HG03354 (cell line): ENCODE results near the gene CNTN1.

Experiments
- ATAC-seq: cut with Tn5 transposase; IDR thresholded peaks from one replicate; pipeline ENCODE4 v1.9.1; 2021; ENCODE audit warnings: mild to moderate bottlenecking; ENCODE audit not compliant: unreplicated experiment, poor library complexity, severe bottlenecking

Gene CNTN1

GRCh38 chr12:40829738-40830144, 137.5 kb downstream of the CNTN1 start:
- ATAC-seq, result no peak

DNA sequence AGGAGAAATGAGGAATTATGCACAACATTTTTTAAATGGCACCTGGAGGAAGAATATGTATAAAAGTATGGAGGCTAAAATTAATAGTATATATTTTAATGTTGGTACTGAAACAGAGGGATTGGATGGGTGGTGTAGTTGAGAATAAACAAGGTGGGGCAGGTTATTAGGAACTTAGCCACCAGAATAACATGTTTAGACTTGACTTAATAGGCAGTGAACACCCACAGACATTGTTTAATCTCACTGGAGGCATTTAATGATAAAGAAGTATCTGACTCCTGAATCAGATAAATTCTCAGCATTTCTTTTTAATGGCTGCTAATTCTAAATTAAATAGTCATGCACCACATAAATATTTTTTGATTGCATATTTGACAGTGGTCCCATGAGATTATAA, 139.7 kb downstream of the CNTN1 start:
- ATAC-seq, result no peak

DNA sequence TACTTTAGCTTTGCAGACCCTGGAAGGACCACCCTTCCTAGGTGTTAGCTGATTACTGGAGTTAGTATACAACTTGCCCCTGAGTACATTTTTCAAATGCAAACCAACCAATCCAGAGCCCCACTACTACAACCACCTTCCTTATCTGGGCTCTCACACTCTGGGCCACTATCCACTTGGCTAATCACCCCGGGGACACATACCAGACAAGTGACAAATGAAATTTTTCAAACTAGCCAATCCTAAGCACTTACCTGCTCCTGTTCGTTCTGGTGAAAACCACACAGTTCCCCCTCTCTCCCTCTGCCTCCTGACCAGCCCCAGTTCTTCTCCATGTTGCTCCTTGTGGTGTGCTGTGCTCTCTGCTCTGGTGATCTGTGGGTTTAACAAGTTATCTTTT, 140.4 kb downstream of the CNTN1 start:
- ATAC-seq, result no peak

GRCh38 chr12:40833818-40834217, 141.6 kb downstream of the CNTN1 start:
- ATAC-seq, result no peak

DNA sequence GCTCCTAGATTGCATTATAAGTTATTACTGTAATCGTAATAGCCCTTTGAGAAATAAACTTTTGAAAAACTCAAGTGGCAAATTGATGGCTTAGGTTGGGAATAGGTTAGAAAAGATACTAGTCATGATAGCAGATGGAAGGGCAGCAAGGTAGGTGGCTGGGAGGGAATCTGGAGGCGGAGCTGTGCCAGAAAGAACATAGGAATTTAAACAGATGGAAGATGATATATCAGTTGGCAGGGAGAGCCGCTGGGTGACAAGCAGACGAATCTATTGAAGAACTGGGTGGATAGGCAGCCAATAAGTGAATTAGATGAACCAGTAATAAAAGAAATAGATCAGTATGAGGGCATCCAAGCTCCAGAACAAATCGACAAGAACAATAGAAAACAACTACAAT, 142.1 kb downstream of the CNTN1 start:
- no peak for ATAC-seq

DNA sequence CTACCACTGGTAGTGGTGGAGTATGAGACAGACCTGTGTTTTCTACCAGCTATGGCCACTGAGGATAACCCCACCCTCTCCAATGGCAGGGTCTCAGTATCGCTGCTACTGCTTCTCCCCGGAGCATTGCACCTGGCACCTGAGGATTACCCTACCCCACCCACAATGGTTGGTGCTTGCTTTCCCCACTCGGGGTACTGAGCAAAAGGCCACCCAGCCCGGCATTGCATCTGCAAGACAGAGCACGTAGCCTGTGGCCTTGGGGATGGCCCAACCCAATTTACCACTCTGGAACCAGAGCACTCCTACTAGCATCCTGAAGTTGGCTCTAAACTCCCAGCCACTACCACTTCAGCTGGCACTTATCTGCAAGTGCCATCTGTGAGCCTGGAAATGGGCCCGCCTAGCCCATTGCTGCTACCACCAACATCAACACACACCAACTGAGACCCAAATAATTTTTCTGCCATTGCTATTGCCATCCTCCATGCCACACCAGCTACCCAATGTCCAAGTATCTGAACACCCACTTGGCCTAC, 145.7 kb downstream of the CNTN1 start:
- no peak for ATAC-seq

DNA sequence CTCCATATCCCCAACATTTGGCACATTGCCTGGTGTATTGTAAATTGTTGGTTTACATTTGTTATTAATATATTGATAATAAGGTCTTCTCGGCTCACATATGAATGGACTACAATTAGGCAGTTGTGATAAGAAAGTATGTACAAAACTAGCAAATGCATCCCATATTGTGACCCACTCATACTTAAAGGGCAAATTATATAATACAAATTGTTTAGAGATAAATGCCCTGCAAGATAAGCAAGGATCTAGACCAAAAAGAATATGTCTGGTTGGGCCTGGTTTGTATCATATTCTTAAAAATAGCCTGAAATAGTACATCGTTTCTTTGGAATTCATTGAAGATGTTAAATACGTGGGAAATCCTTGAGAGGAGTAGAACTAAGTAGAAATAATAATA, 151.3 kb downstream of the CNTN1 start:
- ATAC-seq, result no peak

DNA sequence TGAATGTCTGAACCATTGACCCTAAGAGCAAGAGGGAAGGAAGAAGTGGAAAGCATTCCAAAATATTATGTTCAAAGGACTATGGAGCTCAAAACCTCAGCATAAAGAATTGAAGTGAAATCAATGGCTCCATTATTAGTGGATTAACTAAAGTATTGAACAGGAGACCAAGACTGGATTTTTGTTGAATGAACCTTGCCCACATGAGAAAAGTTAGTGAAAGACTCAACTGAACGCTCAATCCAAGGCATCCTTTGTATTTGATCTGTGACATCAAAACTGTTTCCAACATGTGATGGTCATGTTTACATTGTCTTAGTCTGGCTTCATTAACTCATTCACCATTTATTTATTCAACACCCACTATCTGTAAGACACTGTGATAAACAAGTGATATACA, 161.0 kb downstream of the CNTN1 start:
- no peak for ATAC-seq

DNA sequence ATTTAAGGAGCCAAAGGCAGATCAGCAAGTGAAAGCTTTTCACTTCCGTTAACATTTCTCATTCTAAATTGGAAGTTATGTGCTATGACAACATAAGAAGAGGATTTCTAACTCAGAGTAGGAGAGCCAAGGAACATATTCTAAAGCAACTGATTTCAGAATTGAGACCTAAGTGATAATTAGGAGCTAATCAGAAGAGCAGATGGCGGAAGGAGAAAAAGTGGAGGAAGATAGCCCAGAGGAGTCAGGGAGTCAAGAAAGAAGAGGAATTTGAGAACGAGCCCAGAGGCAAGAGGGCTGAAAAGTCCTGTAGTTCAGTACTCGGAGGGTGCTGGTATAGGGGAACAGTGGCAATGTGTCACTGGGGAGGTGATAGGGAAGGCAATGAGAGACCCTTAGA, 162.4 kb downstream of the CNTN1 start:
- ATAC-seq, result no peak

GRCh38 chr12:40864891-40865290, 172.7 kb downstream of the CNTN1 start:
- no peak for ATAC-seq

- no peak for ATAC-seq
Measured at GRCh38 chr12:40870981-40871380, 178.7 kb downstream of the CNTN1 start.

- no peak for ATAC-seq
Measured at GRCh38 chr12:40874868-40875267, 182.6 kb downstream of the CNTN1 start.

DNA sequence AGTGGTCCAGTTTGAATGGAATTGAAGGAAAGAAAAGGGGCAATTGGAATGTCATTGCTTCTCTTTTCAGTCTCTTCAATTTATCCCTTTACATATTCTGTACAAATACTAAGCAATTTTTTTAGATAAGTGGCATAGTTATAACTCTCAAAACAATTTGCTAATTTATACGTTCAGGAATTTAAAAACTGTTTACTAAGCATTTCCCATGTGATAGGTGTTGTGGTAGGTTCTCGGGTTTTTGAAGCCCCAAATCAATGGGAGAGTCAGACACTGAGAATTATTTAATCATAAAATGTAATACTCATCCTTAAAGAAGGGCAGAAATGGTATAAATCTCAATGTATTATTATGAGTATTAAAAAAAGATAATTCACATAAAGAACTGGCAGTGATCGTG, 197.1 kb downstream of the CNTN1 start:
- no peak for ATAC-seq

- ATAC-seq, result no peak
Measured at GRCh38 chr12:40892528-40892927, 200.3 kb downstream of the CNTN1 start.

- no peak for ATAC-seq
Measured at GRCh38 chr12:40898505-40898904, 206.3 kb downstream of the CNTN1 start.

DNA sequence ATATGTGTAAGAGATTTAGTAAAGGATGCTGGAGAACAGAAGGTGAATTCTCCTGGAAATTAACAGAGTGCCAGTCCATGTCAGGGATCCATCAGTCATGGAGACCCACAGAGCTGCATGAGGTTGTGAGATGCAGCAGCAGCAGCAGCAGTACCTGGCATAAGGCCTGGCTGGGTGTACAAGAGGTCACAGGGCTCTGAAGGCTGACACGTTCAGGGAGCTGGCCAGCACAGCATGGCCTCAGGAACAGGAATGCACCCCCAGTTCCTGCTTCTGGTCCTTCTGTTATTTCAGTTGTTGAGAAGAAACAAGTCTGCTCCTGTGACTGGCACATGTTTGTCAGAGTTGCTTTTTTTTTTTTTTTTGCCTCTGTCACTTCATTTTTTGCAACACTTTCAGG, 210.8 kb downstream of the CNTN1 start:
- ATAC-seq, result no peak

DNA sequence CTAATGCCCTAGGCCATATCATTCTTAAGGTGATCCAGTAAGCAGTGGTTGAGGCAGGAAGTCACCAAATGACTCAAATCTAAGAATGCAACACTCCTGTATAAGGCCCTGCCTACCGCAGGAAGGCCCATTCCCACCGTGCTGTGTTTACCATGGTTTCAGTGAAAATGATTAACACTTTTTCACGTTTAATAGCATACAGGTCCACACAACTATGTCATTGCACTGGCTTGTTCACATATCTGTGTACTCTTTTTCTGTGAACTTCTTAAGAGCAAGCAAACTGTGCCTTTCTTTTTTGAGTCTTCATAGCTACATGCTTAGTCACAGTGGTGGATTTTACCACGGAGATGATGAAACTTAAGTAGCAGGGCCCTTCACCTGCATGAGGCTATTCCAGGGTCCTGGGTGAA, 214.9 kb downstream of the CNTN1 start:
- peak; percentile 91 for ATAC-seq

GRCh38 chr12:40911676-40912075, 219.4 kb downstream of the CNTN1 start:
- no peak for ATAC-seq

- no peak for ATAC-seq
Measured at GRCh38 chr12:40915172-40915571, 222.9 kb downstream of the CNTN1 start.

GRCh38 chr12:40917561-40917960, 225.3 kb downstream of the CNTN1 start:
- ATAC-seq, result no peak

DNA sequence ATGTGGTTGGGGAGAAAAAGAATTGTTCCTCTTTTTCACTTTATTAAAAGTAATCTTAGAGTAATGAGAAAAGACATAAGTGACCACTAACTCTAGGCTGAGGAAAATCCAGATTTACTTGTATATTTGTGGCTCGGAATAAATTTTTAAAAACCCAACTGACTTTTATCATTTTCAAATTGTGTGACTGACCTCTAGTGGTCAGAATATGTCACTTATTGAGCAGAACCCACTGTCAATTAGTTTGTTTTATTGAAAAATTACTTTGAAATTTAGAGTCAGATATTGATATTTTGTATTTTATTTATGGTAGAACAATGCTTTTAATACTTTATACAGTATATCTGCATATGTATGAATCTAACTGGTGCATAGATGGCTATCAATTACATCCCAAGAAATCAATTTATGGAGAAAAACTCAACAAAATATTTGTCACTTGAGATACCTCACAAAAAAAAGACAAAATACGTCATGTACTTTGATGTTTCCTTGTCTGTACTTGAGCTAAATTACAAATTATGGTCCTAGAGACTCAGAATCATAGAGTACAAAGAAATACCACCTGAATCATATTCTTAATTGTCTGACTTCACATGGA, 229.4 kb downstream of the CNTN1 start:
- ATAC-seq, result no peak

- ATAC-seq, result no peak
Measured at GRCh38 chr12:40937891-40938290, 245.7 kb downstream of the CNTN1 start.
